CD4-positive, alpha-beta T cell treated with Interleukin-21 for 1 hour (primary cell): Measurements from ENCODE around the gene MRPS21.

Experiments used
- DNase-seq: peaks from one replicate; pipeline ENCODE4 v3.0.0-alpha.2; 2020

MRPS21 gene

GRCh38 chr1:150293433-150294253 lies at the start of gene MRPS21:
MRPS21 (plus strand) TSS chr1:150293861; CDS start chr1:150294367, 506 bp downstream.
- peak; percentile 93 for DNase-seq

DNA sequence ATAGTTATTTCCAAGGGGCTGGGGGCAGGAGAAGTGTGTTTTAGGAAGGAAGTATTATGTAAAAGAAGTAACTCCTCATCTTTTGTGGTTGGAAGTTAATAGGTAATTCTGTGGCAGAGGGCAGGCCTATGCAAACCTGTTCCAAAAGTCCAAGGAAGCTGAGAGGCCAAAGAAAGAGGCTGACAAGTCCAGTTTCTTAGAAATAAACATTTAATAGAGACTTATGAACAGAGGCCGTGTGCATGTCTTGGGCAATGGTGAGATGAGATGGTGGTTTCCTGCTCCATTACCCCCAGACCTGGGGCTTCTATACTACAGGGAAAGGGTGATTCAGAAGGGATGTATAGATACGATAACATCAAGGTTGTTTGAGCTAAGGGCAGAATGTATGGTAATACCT lies 43.7 kb upstream of the MRPS21 start:
- DNase-seq, result no peak

DNA sequence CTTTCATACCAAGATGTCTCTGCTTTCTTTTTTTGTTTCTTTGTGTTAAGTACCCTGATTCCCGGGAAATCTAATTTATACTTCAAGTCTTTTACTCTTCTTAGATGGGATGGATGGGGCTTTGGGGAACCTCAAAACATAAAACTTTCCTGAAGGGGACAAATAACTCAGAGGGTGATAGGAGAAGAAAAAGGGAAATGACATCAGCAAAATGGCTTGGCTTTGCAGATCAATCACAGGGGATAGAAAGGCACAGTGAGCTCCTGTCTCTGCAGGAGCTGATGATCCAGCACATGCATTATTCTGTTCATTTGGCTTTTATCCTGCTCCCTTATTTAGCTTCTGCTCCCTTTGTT lies 37.5 kb upstream of the MRPS21 start:
- no peak for DNase-seq

GRCh38 chr1:150256554-150257341 lies 36.9 kb upstream of the MRPS21 start:
- DNase-seq, result no peak

- DNase-seq, result no peak
These were observed 35.8 kb upstream of the MRPS21 start, which contains the start of gene CA14 for GRCh38 chr1:150257624-150258585. CA14 (plus strand) TSS chr1:150257774; CDS start chr1:150258129, 355 bp downstream.

- no peak for DNase-seq
These were observed 34.4 kb upstream of the MRPS21 start for GRCh38 chr1:150259217-150259616.

GRCh38 chr1:150259758-150260669 lies 33.6 kb upstream of the MRPS21 start:
- DNase-seq, result no peak

GRCh38 chr1:150261367-150261766 lies 32.3 kb upstream of the MRPS21 start:
- no peak for DNase-seq

DNA sequence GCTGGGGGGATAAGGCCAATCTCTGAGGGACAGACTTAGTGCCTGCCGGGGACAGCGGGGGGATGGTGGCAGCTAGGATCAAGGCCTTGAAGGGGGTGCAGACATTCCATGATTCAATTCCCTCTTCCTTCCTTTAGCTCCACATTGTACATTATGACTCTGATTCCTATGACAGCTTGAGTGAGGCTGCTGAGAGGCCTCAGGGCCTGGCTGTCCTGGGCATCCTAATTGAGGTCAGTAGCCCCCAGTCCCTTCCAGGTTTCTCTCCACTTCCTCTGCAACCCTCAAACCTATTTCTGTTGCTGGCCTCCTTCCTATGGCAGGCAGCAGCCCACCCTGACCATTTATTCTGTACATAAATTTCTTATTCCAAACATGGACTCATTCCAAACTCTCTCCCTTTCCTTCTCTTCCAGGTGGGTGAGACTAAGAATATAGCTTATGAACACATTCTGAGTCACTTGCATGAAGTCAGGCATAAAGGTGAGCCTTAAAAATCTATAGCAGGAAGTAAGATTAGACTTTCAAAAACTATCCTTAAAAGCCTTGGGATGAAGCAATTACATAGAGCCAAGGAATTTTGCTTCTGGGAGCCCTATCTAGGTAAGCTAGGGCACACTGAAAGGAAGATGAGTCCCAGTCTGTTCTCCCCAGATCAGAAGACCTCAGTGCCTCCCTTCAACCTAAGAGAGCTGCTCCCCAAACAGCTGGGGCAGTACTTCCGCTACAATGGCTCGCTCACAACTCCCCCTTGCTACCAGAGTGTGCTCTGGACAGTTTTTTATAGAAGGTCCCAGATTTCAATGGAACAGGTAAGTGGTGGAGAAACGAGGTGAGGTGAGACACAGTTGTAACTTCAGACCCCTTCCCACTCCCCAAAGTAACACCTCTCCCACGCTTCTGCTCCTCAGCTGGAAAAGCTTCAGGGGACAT lies 31.0 kb upstream of the MRPS21 start:
- DNase-seq, result no peak

- DNase-seq, result no peak
These were observed 30.1 kb upstream of the MRPS21 start for GRCh38 chr1:150263549-150263948.

DNA sequence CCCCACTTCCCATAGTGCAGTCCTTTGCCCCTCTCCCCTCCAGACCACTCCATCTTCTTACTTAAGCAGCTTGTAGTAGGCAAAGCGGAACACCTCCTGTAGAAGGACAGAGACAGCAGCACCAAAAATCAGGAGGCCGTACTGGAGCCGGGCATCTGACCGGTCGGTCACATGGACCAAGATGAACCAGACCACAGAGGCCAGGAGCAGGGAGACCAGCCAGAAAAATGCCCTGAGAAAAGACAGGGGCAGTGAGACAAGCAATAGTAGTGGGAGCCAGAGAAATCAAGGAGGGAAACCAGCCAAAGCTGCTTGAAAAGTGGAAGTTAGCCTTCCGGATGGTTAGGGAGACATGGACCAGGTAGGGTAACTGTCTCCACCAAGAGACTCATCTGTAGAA lies 25.8 kb upstream of the MRPS21 start:
- DNase-seq, result no peak

GRCh38 chr1:150268340-150268704 lies 25.3 kb upstream of the MRPS21 start:
- peak; percentile 65 for DNase-seq

GRCh38 chr1:150268705-150269403 lies 24.8 kb upstream of the MRPS21 start, which contains the start of gene APH1A:
APH1A (minus strand) TSS chr1:150269016; CDS start chr1:150268810, 206 bp downstream.
- DNase-seq, result peak; percentile 95

GRCh38 chr1:150269451-150269850 lies 24.2 kb upstream of the MRPS21 start:
- DNase-seq, result no peak

GRCh38 chr1:150271291-150271959 lies 22.2 kb upstream of the MRPS21 start:
- no peak for DNase-seq

DNA sequence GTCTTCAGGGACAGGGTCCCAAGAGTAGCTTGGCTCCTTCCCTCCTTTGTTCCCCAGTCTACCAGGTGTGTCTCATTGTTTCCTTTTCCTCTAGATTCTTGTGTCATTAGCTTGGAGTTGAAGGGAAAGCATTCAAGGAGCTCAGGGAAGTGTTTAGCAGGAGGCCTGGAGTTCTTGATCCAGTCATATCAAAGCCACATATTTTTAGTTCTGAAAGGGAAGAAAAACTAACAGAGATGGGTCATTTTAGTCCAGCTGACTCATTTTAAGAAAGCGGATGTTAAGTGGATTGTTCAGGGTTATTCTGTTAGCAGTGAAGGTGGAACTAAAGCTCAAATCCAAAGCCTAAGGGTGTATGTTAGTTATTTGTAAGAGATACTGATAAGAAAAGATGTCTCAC lies 20.4 kb upstream of the MRPS21 start:
- DNase-seq, result no peak

- DNase-seq, result no peak
These were observed 13.4 kb upstream of the MRPS21 start for GRCh38 chr1:150280138-150280707.

DNA sequence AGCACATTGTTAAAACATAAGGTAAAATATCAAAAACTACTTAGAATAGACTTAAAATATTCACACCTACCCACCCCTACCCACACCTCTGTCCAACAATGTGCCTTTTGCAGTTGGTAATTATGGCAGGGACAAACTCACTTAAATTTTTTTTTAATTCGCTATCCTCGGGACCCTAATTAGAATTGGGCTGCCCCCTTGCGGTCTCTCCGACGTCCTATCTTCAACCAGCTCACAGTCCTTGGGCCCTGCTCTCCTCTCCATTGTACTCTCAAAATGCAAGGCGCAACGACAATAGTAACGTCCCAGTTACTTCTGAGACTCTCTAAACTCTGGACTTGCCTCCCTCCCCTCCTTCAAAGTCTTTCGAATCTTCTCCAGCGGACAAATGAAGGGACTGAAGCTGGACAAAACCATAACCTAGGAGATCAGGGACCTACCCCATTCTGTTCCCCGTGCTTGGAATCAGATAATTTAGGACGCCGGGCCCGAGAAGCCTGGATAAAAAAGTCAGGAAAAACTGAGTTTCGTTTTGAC lies 12.4 kb upstream of the MRPS21 start:
- DNase-seq, result peak; percentile 72
